Activated CD8-positive, alpha-beta T cell treated with anti-CD3 and anti-CD28 coated beads for 36 hours (primary cell): ENCODE measurements around the gene FEV. TPM values are rescaled to one million over a fixed set of nuclear protein-coding genes. Genes with fewer than 3 reads are reported as not detected.

Experiments
- ATAC-seq: fragments of 200-7000 bp; cut with Tn5 transposase; one replicate; pipeline ENCODE4 v1.10.0; 2021; ENCODE audit warnings: mild to moderate bottlenecking, moderate library complexity
- CTCF ChIA-PET: fragments of 350-600 bp; sonication (Branson Sonifier 250); formaldehyde crosslinking; loops from one replicate; lab custom pipeline; 2021; ENCODE audit warnings: antibody characterized with exemption; lab: Charles Lee
- POLR2A ChIA-PET: fragments of 350-600 bp; sonication (Branson Sonifier 250); formaldehyde crosslinking; loops from one replicate; lab custom pipeline; 2021; ENCODE audit warnings: antibody characterized with exemption; lab: Charles Lee
- DNase-seq: peaks from one replicate; pipeline ENCODE4 v3.0.0-alpha.2; 2020
- H3K27ac Mint-ChIP-seq: one replicate; pipeline ENCODE4 v1.8.0; 2021; ENCODE audit warnings: mild to moderate bottlenecking, mixed read lengths
- H3K27me3 Mint-ChIP-seq: one replicate; pipeline ENCODE4 v1.8.0; 2021; ENCODE audit warnings: mixed read lengths
- H3K36me3 Mint-ChIP-seq: one replicate; pipeline ENCODE4 v1.8.0; 2021; ENCODE audit warnings: low read depth, mixed read lengths
- H3K4me1 Mint-ChIP-seq: one replicate; pipeline ENCODE4 v1.8.0; 2021; ENCODE audit warnings: low read depth, mixed read lengths
- H3K4me3 Mint-ChIP-seq: one replicate; pipeline ENCODE4 v1.8.0; 2021; ENCODE audit warnings: mild to moderate bottlenecking, moderate library complexity, mixed read lengths
- H3K9me3 Mint-ChIP-seq: one replicate; pipeline ENCODE4 v1.8.0; 2021; ENCODE audit warnings: mixed read lengths
- intact Hi-C: fragments of 100-400 bp; cut with micrococcal nuclease; formaldehyde crosslinking; loops from one replicate; pipeline ENCODE4 v1.10.0; 2022
- total RNA-seq, 2 experiments: library from RNA; stranded (reverse); gene quantifications; one replicate each; pipeline ENCODE4 v1.2.3, GENCODE V29; 2021
- TF ChIP-seq, protein P1 (sequence below): fragments of 200-600 bp; IDR thresholded peaks from one replicate; pipeline ENCODE4 v1.8.0; 2022; ENCODE audit warnings: antibody characterized with exemption, mild to moderate bottlenecking

Gene FEV
- total RNA-seq, 2 experiments from 2014 or later: not detected

- intact Hi-C loops: no loop called here
- ChIA-PET POLR2A (no interaction called here), CTCF (interaction anchor here (1.0 kb wide), 1 partner anchor 168 kb away, joined by 3 read pairs; no protein-coding TSS in a partner anchor)
- ATAC-seq: no peak
- peaks cover 13% of the 10 kb centered on the region for H3K4me1 Mint-ChIP-seq
- no peaks in the 10 kb centered on the region for H3K9me3 Mint-ChIP-seq
- TF ChIP-seq, protein P1, sequence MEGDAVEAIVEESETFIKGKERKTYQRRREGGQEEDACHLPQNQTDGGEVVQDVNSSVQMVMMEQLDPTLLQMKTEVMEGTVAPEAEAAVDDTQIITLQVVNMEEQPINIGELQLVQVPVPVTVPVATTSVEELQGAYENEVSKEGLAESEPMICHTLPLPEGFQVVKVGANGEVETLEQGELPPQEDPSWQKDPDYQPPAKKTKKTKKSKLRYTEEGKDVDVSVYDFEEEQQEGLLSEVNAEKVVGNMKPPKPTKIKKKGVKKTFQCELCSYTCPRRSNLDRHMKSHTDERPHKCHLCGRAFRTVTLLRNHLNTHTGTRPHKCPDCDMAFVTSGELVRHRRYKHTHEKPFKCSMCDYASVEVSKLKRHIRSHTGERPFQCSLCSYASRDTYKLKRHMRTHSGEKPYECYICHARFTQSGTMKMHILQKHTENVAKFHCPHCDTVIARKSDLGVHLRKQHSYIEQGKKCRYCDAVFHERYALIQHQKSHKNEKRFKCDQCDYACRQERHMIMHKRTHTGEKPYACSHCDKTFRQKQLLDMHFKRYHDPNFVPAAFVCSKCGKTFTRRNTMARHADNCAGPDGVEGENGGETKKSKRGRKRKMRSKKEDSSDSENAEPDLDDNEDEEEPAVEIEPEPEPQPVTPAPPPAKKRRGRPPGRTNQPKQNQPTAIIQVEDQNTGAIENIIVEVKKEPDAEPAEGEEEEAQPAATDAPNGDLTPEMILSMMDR: no peak
- no peak overlapping the region for H3K27ac Mint-ChIP-seq
- DNase-seq: no peak
- no peaks in the 10 kb centered on the region for H3K36me3 Mint-ChIP-seq
- H3K27me3 Mint-ChIP-seq: peaks cover 81% of the 10 kb centered on the region
- no peak overlapping the region for H3K4me3 Mint-ChIP-seq
Observed at GRCh38 chr2:218986148-218986761, 1.3 kb upstream of the FEV start.

DNA sequence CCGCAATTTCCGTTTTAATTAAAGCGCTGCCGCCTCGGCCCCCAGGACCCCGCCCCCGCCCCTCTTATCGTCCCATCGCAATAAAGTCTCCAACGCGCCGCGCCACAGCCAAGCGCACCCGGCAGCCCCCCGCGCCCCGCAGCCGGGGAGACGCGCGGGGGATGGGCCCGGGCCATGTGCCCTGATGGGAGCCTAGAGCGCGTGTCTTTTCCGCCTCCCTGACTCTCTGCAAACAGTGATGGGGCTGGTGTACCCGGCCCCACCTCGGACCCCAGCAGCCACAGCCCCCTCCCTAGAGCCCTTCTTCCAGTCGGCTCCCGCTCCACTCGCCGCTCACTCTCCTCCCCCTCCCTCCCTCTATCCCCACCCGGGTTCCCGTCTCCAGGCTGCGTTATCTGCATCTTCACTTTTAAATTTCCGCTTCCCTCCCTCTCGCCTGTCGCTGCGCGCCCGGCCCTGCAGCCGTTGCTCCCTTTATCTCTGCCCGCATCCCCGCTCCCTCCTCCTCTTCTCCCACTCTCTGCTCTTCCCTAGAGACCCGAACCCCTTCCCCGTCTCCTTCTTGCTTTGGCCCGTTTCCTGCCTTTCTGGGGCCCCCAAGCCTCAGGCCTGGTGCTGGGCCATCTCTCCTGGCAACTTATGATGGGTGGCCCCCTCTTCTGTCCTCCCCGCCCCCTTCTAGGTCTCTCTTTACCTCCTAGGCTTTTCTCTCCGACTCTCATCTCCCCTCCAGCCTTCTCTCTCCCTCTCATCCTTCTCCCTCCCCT, 524 bp upstream of the FEV start:
- peaks cover 79% of the 10 kb centered on the region for H3K27me3 Mint-ChIP-seq
- TF ChIP-seq, protein P1: no peak
- POLR2A ChIA-PET: no interaction called here
- peaks cover 17% of the 10 kb centered on the region for H3K4me1 Mint-ChIP-seq
- no peaks in the 10 kb centered on the region for H3K36me3 Mint-ChIP-seq
- H3K9me3 Mint-ChIP-seq: no peaks in the 10 kb centered on the region
- intact Hi-C loops: no loop called here
- CTCF ChIA-PET: interaction anchor here (1.6 to 5.7 kb wide), 2 partner anchors 8 to 109 kb away, joined by 5 to 128 read pairs; partner anchors contain the start of gene CRYBA2
- no peak overlapping the region for H3K27ac Mint-ChIP-seq
- no peak for DNase-seq
- ATAC-seq: no peak
- H3K4me3 Mint-ChIP-seq: no peak overlapping the region

DNA sequence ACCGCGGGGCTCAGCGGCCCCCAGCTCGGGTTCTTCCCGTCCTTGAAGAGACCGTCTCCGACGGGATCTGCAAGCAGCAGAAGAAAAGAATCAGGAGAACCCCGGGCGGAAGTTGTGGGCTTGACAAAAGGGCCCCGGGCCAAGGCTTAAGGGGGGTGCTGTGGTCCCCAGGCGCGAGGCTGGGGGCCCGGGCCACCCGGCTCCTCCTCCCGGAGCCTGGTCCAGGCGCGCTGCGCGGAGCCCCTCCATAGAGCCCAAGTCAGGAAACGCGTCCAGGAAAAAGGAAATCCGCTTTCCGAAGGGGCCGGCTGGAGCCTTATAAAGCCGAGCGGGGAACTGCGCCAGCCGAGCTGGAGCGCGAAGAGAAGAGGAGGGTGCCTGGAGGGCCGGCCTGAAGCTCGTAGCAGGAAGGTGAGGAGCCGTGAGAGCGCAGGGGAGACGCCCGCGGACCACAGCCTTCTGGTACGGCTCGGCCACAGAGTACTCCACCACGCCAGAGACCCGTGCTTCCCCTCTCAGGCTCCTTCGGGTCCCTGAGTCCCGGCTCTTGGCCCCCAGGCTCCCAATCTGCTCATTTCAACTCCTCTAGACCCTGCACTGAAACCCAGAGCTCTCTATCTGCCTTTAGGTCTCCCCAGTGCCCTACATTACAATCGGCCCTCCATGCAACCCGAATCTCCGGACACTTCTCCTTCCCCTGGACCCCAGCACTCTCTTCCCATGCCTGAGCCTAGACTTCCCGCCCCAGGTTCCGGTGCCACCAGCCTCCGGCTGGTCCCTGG, 554 bp downstream of the FEV start:
- Mint-ChIP-seq H3K9me3 (no peaks in the 10 kb centered on the region), H3K27me3 (peaks cover 74% of the 10 kb centered on the region), H3K4me3 (no peak overlapping the region), H3K36me3 (no peaks in the 10 kb centered on the region), H3K4me1 (peaks cover 21% of the 10 kb centered on the region), H3K27ac (no peak overlapping the region)
- CTCF ChIA-PET: interaction anchor here (0.9 to 5.7 kb wide), 7 partner anchors 9 to 170 kb away, joined by 3 to 128 read pairs (median 3); partner anchors contain the start of gene CRYBA2
- POLR2A ChIA-PET: no interaction called here
- TF ChIP-seq, protein P1: no peak
- intact Hi-C loops: loop anchor here (5.0 kb wide), 1 partner anchor 127 kb away; the partner anchor contains the start of gene WNT6
- no peak for DNase-seq
- ATAC-seq: no peak

DNA sequence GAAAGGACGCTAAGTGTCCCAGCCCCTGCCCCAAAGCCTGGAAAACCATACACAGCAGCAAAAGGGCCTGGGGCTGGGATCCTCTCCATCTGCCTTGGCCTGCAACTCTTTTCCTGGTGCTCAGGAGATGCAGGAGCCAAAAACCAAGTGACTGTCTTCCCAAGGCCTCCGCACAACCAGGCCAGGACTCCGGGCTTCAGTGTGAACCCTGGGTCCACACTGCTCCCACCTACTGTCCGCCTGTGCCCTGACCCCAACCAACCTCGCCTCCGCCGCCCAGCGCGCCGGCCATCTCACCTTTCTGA, 1.1 kb downstream of the FEV start:
- TF ChIP-seq, protein P1: no peak
- peaks cover 70% of the 10 kb centered on the region for H3K27me3 Mint-ChIP-seq
- ATAC-seq: no peak
- no peaks in the 10 kb centered on the region for H3K9me3 Mint-ChIP-seq
- DNase-seq: no peak
- H3K36me3 Mint-ChIP-seq: no peaks in the 10 kb centered on the region
- H3K4me1 Mint-ChIP-seq: peaks cover 21% of the 10 kb centered on the region
- CTCF ChIA-PET: interaction anchor here (0.9 to 5.7 kb wide), 8 partner anchors 9 to 276 kb away, joined by 3 to 128 read pairs (median 3); partner anchors contain the start of gene CRYBA2
- intact Hi-C loops: loop anchor here (5.0 kb wide), 1 partner anchor 127 kb away; the partner anchor contains the start of gene WNT6
- POLR2A ChIA-PET: no interaction called here
- no peak overlapping the region for H3K27ac Mint-ChIP-seq
- H3K4me3 Mint-ChIP-seq: no peak overlapping the region
